Measurements from ENCODE around the gene MVK. TPM values are rescaled to one million over a fixed set of nuclear protein-coding genes. Genes with fewer than 3 reads are reported as not detected.

Gene MVK
- polyA plus RNA-seq, 1 of the 3 experiments (the other 2 are of a cell fraction): 7.0 TPM

DNA sequence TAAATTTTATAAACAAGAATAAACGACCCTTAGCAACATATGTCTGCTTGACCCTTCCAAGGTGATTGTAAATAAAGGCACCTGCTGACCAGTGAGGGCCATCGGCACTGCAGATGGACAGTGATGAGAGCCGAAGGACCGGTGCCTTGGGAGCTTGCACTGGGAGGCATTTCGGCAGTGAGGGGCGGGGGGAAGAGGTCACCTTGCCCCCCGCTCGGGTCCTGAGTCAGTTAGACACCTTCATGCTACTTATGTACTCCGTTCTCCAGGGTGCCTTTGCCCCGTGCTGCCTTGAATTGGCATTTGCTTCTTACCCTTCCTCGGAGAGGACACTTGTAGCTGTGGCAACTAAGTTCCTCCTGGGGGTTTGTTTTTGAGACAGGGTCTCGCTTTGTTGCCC, 23.3 kb upstream of the MVK start:
- no peak overlapping the region for H3K4me2 ChIP-seq
- DNase-seq: no peak
- no peak overlapping the region for H2AFZ ChIP-seq (ENCODE audit: low read depth)
- POLR2A ChIA-PET: no interaction called here
- TF ChIP-seq EZH2phosphoT487 (IDR thresholded peaks at IDR 0.05; ENCODE audit: borderline replicate concordance, low read depth) (no peak), FOSL2 (IDR thresholded peaks at IDR 0.05; ENCODE audit: borderline replicate concordance, low read depth) (no peak), CHD2 (IDR thresholded peaks at IDR 0.05; ENCODE audit: low read length, partially characterized antibody) (no peak), RFX5 (IDR thresholded peaks at IDR 0.05; ENCODE audit: low read length) (no peak), REST (IDR thresholded peaks at IDR 0.05; ENCODE audit: low read depth, low read length) (no peak)
- no peaks in the 10 kb centered on the region for H3K9me3 ChIP-seq
- H3K36me3 ChIP-seq (replicated peaks in 1 of 2; ENCODE audit: control insufficient read depth in 1 of 2, insufficient read depth in 2 of 2, low read length in 1 of 2): no peaks in the 10 kb centered on the region
- no peaks in the 10 kb centered on the region for H3K9me2 ChIP-seq
- peaks cover 0 to 26% of the 10 kb centered on the region in 2 experiments; a peak in 1 of 4 replicates for H3K4me1 ChIP-seq (ENCODE audit: control insufficient read depth in 1 of 2, insufficient read depth in 2 of 2, low read depth in 1 of 2, low read length in 1 of 2)
- H3F3A ChIP-seq (replicated peaks; ENCODE audit: insufficient read depth): no peaks in the 10 kb centered on the region
- H3K27me3 ChIP-seq (ENCODE audit: insufficient read depth): no peaks in the 10 kb centered on the region
- WGBS (ENCODE audit: low lambda C conversion rate): 59% methylated on average over 11 of the region's 12 CpGs
- no peak overlapping the region for H3K4me3 ChIP-seq (ENCODE audit: low read depth in 2 of 2, low read length in 1 of 2)
- no peaks in the 10 kb centered on the region for H3K79me2 ChIP-seq (ENCODE audit: insufficient read depth)
- H3K27ac ChIP-seq (ENCODE audit: low read depth in 2 of 2, low read length in 1 of 2): no peak overlapping the region
- H3K9ac ChIP-seq: no peak overlapping the region
- CTCF ChIA-PET: interaction anchor here (1.2 kb wide), 1 partner anchor 31 kb away, joined by 3 read pairs; no protein-coding TSS in a partner anchor
- no peaks in the 10 kb centered on the region for H4K20me1 ChIP-seq (ENCODE audit: insufficient read depth)

DNA sequence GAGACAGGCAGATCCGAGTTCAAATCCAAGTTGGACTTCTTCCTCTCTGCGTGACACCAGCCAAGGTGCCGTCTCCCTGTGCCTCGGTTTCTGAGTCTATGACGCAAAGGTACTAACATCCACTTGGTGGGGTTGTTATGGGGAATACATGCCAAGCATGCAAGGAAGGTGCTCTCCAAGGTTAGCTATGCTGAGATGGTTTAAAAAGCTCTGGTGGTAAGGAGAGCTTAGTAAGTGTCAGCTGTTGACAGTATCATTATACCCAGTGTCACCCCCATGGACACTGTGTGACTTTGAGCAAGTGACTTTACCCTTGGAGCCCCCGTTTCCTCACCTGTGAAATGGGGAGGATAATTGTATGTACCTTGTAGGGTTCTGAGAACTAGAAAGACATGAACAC, 22.5 kb upstream of the MVK start:
- Histone ChIP-seq H3K9ac (no peak overlapping the region), H3K4me3 (ENCODE audit: low read depth in 2 of 2, low read length in 1 of 2) (no peak overlapping the region), H3K36me3 (replicated peaks in 1 of 2; ENCODE audit: control insufficient read depth in 1 of 2, insufficient read depth in 2 of 2, low read length in 1 of 2) (no peaks in the 10 kb centered on the region), H3K27ac (ENCODE audit: low read depth in 2 of 2, low read length in 1 of 2) (no peak overlapping the region), H3K9me2 (no peaks in the 10 kb centered on the region), H3K9me3 (no peaks in the 10 kb centered on the region), H3K27me3 (ENCODE audit: insufficient read depth) (no peaks in the 10 kb centered on the region), H3F3A (replicated peaks; ENCODE audit: insufficient read depth) (no peaks in the 10 kb centered on the region), H3K4me2 (no peak overlapping the region), H4K20me1 (ENCODE audit: insufficient read depth) (no peaks in the 10 kb centered on the region), H3K79me2 (ENCODE audit: insufficient read depth) (no peaks in the 10 kb centered on the region), H2AFZ (ENCODE audit: low read depth) (no peak overlapping the region), H3K4me1 (ENCODE audit: control insufficient read depth in 1 of 2, insufficient read depth in 2 of 2, low read depth in 1 of 2, low read length in 1 of 2) (peaks cover 0 to 26% of the 10 kb centered on the region in 2 experiments; a peak in 1 of 4 replicates)
- ChIA-PET CTCF (interaction anchor here (1.2 kb wide), 1 partner anchor 32 kb away, joined by 3 read pairs; no protein-coding TSS in a partner anchor), POLR2A (no interaction called here)
- WGBS (ENCODE audit: low lambda C conversion rate): 72% methylated on average over 6 of the region's 6 CpGs
- DNase-seq: no peak
- TF ChIP-seq RXRA (IDR thresholded peaks at IDR 0.05; ENCODE audit: borderline replicate concordance, low read depth) (no peak), FOXM1 (IDR thresholded peaks at IDR 0.05; ENCODE audit: low read depth) (no peak), CTCF (IDR thresholded peaks at IDR 0.05) (no peak), REST (IDR thresholded peaks at IDR 0.05; ENCODE audit: low read depth, low read length) (no peak), EP300 (IDR thresholded peaks at IDR 0.05; ENCODE audit: borderline replicate concordance in 1 of 2, low read depth in 1 of 2, low read length in 1 of 2) (no peak), MEF2A (IDR thresholded peaks at IDR 0.05; ENCODE audit: borderline replicate concordance, low read depth) (no peak), RAD21 (IDR thresholded peaks at IDR 0.05; ENCODE audit: low read length) (no peak), POLR2AphosphoS5 (IDR thresholded peaks at IDR 0.05; ENCODE audit: low read depth, low read length) (no peak), EZH2phosphoT487 (IDR thresholded peaks at IDR 0.05; ENCODE audit: borderline replicate concordance, low read depth) (no peak), TEAD4 (IDR thresholded peaks at IDR 0.05; ENCODE audit: borderline replicate concordance, insufficient read depth) (no peak), MXI1 (IDR thresholded peaks at IDR 0.05; ENCODE audit: low read depth, low read length) (no peak), RFX5 (IDR thresholded peaks at IDR 0.05; ENCODE audit: low read length) (no peak)
- TF ChIP-seq, protein P1, sequence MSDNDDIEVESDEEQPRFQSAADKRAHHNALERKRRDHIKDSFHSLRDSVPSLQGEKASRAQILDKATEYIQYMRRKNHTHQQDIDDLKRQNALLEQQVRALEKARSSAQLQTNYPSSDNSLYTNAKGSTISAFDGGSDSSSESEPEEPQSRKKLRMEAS (IDR thresholded peaks at IDR 0.05; ENCODE audit: low read depth): no peak
